HG03558 (cell line): ENCODE data around the gene ZNF750.

Experiments
- ATAC-seq: cut with Tn5 transposase; IDR thresholded peaks from one replicate; pipeline ENCODE4 v1.9.1; 2021; ENCODE audit warnings: moderate number of reproducible peaks; ENCODE audit not compliant: unreplicated experiment; ENCODE audit errors: extremely low read depth

ZNF750 gene

DNA sequence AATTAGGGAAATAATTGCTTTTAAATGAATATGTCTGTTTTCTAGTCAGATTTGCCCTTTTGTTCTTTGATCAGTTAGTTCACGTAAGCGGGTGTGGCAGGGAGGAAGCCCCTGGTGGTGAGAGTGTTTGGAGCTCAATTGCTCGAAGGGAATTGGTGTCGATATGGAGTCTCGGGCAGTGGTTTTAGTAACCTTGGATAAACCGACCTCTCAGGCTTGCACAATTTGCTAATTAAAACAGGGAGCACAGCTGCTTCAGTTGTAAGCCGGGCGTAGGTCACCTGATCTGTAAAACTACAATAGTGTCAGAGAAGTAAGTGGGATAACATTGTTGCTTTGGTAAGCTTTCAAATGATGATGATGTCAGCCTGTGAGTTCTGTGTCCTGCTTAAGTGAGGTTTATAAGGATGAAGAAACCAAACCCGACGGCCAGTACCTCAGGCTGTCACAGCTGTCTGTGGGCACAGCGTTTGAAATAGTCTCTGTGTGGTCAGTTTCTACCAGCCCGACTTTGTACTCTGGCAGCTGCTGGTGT, 2.9 kb downstream of the ZNF750 start:
- ATAC-seq: no peak

- no peak for ATAC-seq
These were observed 3.9 kb downstream of the ZNF750 start for GRCh38 chr17:82835766-82836512.

DNA sequence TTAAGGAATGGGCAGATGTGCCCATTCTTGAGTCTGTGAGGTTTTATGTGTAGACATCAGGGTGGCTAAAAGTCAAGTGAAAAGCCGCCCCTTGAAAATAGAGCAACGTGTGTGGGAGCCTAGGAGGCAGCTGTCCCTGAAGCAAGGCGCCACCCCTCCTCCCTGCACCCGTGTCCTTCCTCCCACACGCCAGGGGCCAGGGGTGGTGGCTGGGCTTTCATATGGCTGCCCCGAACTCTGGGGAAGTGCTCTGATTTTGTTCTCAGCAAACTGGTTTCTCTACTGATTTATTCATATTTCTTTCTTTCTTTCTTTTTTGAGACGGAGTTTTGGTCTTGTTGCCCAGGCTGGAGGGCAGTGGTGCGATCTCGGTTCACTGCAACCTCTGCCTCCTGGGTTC, 4.7 kb downstream of the ZNF750 start:
- ATAC-seq: no peak

DNA sequence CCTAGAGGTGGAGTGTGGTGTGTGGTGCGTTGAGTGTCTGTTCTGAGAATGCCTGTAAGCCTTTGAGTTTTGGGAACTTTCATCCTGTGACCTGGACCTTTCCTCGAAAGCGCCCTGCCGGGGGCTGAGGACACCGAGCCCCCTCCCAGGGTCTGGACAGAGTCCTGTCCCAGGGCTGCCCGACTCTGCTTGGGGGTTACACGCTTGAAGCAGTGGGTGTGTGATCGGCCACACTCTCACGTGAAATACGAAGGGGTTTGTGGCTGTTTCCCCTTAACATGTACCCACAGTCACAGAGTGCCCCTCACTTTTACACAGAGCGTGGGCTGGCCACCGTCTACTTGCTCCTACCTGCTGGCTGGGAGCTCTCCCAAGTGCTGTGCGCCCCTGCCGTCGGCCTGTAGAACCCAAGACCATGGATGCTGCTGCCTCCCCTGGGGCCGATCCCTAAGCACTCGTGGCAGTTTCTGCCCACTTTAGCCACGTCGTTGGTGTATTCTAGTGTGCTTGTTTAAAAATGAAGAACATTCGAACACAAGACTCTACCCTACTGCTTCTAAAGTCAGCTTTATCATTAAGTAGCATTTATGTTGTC, 6.8 kb downstream of the ZNF750 start:
- no peak for ATAC-seq

DNA sequence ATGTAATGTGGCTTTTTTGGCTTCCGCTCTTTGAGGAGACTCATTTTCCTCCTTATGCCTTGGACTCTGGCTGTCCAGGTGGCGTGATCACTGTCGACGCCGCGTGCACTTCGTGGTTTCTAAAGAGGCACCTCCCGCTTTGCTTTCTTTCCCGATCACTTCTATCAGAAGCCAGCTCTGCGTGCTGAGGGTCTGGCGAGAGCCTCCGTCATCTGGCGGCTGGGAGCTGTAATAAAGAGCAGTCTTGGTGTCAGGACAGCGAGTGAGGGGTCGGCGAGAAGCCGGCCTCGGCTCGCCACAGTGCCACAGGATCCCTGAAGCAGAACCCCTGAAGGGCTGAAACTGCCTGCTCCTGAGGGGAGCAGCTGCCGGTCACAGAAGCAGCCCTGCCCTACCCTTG, 7.4 kb downstream of the ZNF750 start:
- ATAC-seq: no peak

DNA sequence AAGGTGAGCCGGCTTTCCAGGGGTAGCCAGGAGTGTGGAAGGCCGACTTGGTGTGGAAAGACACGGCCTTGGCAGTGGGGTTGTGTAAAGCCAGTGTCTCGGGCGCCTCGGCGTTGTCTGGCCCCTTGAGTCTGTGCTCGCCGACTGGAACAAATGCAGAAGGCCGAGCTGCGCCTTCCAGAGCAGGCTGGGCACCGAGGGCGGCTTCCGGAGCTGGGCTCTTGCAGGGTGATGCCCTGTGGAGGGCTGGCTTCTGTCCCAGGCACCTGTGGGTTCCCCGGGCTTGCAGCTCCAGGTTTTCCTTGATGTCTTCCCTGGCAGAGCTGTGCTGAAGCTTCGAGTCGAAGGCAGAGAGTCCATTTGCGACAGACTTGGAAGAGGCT, 8.0 kb downstream of the ZNF750 start:
- no peak for ATAC-seq

GRCh38 chr17:82831041-82831817, 8.6 kb downstream of the ZNF750 start:
- no peak for ATAC-seq

- no peak for ATAC-seq
These were observed 9.6 kb downstream of the ZNF750 start for GRCh38 chr17:82830249-82830661.

DNA sequence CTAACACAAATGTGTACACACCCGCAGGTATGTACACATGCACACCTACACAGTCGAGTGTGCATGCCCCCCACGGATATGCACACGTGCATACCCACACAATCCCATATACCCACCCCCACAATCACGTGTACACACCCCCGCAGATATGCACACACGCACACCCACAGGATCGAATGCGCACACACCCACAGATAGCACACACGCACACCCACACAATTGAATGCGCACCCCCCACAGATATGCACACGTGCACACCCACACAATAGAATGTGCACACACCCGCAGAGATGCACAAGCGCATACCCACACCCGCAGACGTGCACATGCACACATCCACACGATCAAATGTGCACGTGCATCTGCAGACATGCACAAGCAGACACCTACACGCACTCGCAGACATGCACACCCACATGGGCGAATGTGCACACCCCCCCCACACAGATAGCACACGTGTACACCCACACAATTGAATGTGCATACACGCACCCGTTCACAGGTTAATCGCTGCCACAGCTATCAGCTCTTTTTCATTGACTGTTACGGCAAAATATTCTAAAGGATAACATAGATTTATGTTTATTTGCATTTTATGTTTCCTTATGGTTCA, 10.8 kb downstream of the ZNF750 start:
- no peak for ATAC-seq

- no peak for ATAC-seq
These were observed 12.9 kb downstream of the ZNF750 start for GRCh38 chr17:82826956-82827355.

GRCh38 chr17:82826211-82826610, 13.6 kb downstream of the ZNF750 start:
- no peak for ATAC-seq

- ATAC-seq: no peak
These were observed 14.2 kb downstream of the ZNF750 start for GRCh38 chr17:82825540-82826124.

DNA sequence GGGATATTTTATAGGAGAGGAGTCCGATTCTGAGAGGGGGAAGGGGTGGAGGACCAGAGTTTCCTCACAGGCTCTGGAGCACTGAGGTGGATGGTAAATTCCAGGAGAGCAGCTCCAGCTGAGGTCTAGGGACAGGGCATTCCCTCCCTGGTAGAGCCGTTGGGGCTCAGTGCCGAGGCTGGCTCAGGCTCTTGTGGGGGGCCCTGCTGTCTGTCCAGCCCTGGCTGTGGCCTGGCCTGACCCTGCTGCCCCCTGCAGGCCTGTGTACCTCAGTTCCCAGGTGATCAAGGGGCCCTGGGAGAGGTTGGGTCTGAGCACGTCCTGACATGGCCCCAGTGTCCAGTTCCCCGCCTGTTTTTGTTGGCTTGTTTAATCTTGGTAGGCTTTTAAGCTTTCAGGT, 16.8 kb downstream of the ZNF750 start:
- no peak for ATAC-seq

DNA sequence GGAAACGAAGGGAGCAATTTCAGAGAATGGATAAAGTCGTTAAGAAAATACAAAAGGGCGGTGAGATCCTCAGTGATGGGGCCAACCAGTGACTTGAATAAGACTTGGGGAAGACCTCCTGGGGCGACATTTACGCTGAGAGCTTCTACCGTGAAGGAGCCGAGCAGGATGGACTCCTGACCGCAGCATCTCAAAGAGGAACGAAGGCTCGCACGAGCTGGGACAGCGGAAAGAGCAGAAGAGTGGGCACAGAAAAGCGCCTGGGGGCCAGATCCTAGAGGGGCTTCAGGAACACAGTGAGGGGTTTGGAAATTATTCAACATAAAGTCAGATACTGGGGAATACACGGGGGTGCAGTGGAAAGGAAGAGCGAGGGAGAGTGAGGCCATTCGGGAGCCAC, 17.5 kb downstream of the ZNF750 start:
- ATAC-seq: no peak

DNA sequence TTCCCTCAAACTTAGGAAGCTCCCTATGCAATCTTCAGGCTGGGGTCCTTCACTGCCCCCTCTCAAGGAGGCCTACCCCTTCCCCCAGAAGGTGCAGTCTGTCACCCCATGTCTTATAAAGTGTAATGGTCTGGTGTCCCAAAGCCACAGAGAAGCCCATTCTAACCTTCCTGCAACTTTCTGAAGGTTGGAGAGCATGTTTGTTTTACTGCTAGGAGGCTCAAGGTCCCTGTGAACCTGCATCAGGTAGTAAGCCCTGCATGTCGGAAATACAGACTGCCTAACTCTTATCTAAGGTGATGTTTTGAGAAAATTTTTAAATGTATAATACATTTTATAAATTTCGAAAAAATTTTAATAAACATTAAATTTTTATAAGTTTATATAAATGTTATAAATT, 18.3 kb downstream of the ZNF750 start:
- ATAC-seq: no peak

DNA sequence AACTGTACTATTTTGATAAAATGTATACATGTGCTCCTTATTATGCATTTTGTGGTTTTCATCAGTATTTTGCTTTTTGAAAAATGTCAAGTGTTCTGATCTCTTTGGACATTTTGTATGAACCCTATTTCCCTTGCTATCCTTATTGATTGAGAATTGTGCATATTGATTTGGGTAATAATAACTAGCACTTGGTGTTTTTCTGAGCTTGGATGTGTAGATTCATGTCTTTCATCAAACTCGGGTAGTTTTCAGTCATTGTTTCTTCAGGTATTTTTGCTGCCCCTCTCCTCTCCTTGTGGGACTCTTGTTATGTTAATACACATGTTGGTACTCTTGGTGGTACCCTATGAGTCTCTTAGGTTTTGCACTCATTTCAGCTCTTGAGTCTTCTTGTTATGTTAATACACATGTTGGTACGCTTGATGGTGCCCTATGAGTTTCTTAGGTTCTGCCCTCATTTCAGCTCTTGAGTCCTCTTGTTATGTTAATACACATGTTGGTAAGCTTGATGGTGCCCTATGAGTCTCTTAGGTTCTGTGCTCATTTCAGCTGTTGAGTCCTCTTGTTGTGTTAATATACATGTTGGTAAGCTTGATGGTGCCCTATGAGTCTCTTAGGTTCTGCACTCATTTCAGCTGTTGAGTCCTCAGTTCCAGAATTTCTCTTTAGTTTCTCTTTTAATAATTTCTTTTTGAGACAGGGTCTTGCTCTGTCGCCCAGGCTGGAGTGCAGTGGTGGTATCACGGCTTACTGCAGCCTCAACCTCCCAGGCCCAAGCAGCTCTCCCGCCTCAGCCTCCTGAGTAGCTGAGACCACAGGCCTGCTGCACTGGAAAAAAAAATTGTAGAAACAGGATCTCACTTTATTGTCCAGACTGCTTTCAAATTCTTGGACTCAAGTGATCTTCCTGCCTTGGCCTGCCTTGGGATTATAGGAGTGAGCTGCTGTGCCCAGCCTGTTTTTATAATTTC, 19.3 kb downstream of the ZNF750 start:
- no peak for ATAC-seq

- no peak for ATAC-seq
These were observed 21.9 kb downstream of the ZNF750 start for GRCh38 chr17:82817947-82818346.

- ATAC-seq: no peak
These were observed 23.5 kb downstream of the ZNF750 start for GRCh38 chr17:82816358-82816757.

DNA sequence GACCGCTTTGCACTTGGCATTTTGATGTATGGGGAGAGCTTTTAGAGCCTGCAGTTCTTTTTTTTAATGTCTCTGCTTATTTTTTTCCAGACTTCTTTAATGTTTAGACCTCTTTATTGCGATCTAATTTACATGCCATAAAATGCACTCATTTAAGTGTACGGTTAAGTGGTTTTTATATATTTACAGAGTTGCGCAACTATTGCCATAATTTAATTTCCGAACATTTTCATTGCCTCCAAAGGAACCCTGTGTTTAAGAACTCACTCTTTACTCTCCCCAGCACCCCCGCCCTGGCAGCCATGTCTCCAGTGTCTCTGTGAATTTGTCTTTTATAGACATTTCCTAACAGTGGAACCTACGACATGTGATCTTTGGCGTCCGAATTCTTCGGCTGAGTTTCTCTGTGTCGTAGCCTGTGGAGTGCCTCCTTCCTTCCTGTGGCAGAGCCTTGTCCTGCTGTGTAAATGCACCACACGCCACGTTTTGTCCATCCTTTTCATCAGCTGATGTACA, 24.0 kb downstream of the ZNF750 start:
- no peak for ATAC-seq
